T-helper 2 cell treated with Interferon-gamma antibody and Interleukin-4, amounts not matched to agents 5 μg/mL and 100 μg/mL, for 36 hours (primary cell): Measurements from ENCODE around the gene CREB3L4.
"Not testable (repeated sequence)": the region's sequence is repeated elsewhere in the genome, so short reads cannot be mapped to it uniquely, and the experiment has no call there.

Source experiments
- DNase-seq: peaks from one replicate; pipeline ENCODE4 v3.0.0; 2021; ENCODE audit warnings: low spot score
- H3K27ac Mint-ChIP-seq: one replicate; pipeline ENCODE4 v1.8.0; 2021; ENCODE audit warnings: mild to moderate bottlenecking, mixed read lengths
- H3K27me3 Mint-ChIP-seq: one replicate; pipeline ENCODE4 v1.8.0; 2021; ENCODE audit warnings: low read depth, mixed read lengths
- H3K36me3 Mint-ChIP-seq: one replicate; pipeline ENCODE4 v1.8.0; 2021; ENCODE audit warnings: low read depth, mixed read lengths
- H3K4me1 Mint-ChIP-seq: one replicate; pipeline ENCODE4 v1.8.0; 2021; ENCODE audit warnings: low read depth, mixed read lengths
- H3K4me3 Mint-ChIP-seq: one replicate; pipeline ENCODE4 v1.8.0; 2022; ENCODE audit warnings: mild to moderate bottlenecking, moderate library complexity, mixed read lengths
- H3K9me3 Mint-ChIP-seq: one replicate; pipeline ENCODE4 v1.8.0; 2021; ENCODE audit warnings: mixed read lengths

Gene CREB3L4

GRCh38 chr1:154000420-154000819 is 32.7 kb downstream of the CREB3L4 start:
- Mint-ChIP-seq H3K27me3 (no peaks in the 10 kb centered on the region), H3K27ac (no peak overlapping the region), H3K4me1 (no peaks in the 10 kb centered on the region), H3K9me3 (no peaks in the 10 kb centered on the region), H3K36me3 (peaks cover 4% of the 10 kb centered on the region), H3K4me3 (no peak overlapping the region)
- DNase-seq: no peak

DNA sequence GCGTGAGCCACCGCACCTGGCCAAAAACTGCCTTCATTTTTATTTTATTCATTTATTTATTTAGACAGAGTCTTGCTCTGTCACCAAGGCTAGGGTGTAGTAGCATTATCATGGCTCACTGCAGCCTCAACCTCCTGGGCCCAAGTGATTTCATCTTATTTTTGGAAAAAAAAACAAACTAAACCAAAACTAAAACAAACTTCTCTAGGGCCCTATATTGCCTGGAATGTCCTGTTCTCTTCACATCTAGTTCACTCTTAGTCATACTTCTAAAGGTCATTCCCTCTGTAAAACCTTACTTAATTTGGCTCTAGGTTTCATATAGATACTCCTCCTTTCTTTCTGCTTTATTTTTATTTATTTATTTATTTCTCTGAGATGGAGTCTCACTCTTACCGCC is 38.4 kb downstream of the CREB3L4 start:
- Mint-ChIP-seq H3K4me1 (no peaks in the 10 kb centered on the region), H3K27me3 (no peaks in the 10 kb centered on the region), H3K9me3 (no peaks in the 10 kb centered on the region), H3K27ac (no peak overlapping the region), H3K36me3 (no peaks in the 10 kb centered on the region), H3K4me3 (no peak overlapping the region)
- DNase-seq: no peak

DNA sequence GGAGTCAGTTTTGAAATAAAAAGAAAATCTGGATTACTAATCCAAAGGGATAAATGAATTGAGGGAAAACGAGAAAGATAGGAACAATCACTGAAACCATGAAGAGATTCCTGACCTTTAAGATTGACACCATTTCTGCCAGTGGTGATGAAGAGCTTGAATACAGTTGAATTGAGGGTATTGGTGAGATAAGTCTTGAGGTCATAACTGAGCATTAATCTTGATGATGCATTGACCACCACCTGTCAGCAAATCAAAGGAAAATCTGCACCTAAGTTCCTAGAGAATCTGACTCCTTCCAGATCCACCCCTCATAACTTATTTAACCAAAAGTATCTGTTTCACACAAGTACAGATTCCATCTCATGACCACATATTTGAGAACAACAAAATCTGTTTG is 44.4 kb downstream of the CREB3L4 start:
- no peak for DNase-seq
- Mint-ChIP-seq H3K4me1 (no peaks in the 10 kb centered on the region), H3K9me3 (no peaks in the 10 kb centered on the region), H3K27me3 (no peaks in the 10 kb centered on the region), H3K27ac (no peak overlapping the region), H3K4me3 (no peak overlapping the region), H3K36me3 (no peaks in the 10 kb centered on the region)

- not testable (repeated sequence) for H3K27me3 Mint-ChIP-seq, H3K4me3 Mint-ChIP-seq, DNase-seq, H3K9me3 Mint-ChIP-seq, H3K27ac Mint-ChIP-seq, H3K4me1 Mint-ChIP-seq, H3K36me3 Mint-ChIP-seq
Observed at GRCh38 chr1:154012543-154012942, 44.8 kb downstream of the CREB3L4 start.

- no peaks in the 10 kb centered on the region for H3K4me1 Mint-ChIP-seq
- no peaks in the 10 kb centered on the region for H3K27me3 Mint-ChIP-seq
- H3K27ac Mint-ChIP-seq: no peak overlapping the region
- H3K9me3 Mint-ChIP-seq: no peaks in the 10 kb centered on the region
- no peaks in the 10 kb centered on the region for H3K36me3 Mint-ChIP-seq
- no peak overlapping the region for H3K4me3 Mint-ChIP-seq
- no peak for DNase-seq
Observed at GRCh38 chr1:154014154-154014907, 46.6 kb downstream of the CREB3L4 start.

- Mint-ChIP-seq H3K9me3 (no peaks in the 10 kb centered on the region), H3K4me3 (no peak overlapping the region), H3K27ac (no peak overlapping the region), H3K27me3 (no peaks in the 10 kb centered on the region), H3K36me3 (no peaks in the 10 kb centered on the region), H3K4me1 (no peaks in the 10 kb centered on the region)
- DNase-seq: no peak
Observed at GRCh38 chr1:154019269-154019668, 51.6 kb downstream of the CREB3L4 start.

DNA sequence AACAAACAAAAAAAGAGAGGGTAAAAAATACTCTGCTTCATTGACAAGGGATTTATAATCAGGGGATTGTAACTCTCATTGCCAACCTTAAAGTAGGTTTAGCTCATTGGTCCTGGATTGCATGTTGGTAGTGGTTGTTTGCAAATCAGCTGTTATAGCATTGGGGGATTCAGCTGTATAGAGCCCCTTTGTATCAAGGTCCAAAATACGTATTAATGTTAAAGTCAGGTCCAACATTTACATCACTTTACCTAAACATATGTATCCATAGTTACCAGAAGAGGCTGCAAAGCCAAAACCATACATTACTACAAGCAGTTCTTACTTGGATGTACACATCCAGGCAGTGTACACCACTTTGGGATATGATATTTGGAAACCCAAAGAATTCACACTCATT is 52.2 kb downstream of the CREB3L4 start:
- no peaks in the 10 kb centered on the region for H3K27me3 Mint-ChIP-seq
- H3K36me3 Mint-ChIP-seq: no peaks in the 10 kb centered on the region
- no peaks in the 10 kb centered on the region for H3K9me3 Mint-ChIP-seq
- no peak for DNase-seq
- H3K4me1 Mint-ChIP-seq: no peaks in the 10 kb centered on the region
- no peak overlapping the region for H3K4me3 Mint-ChIP-seq
- no peak overlapping the region for H3K27ac Mint-ChIP-seq
